Pancreas (tissue), 10 donors: Measurements from ENCODE around the gene GNA12. TPM values are rescaled to one million over a fixed set of nuclear protein-coding genes. Genes with fewer than 3 reads are reported as not detected.

ENCODE experiments used
- ATAC-seq, 4 donors: fragments of 200-7000 bp; cut with Tn5 transposase; one replicate each; pipeline versions ENCODE4 v1.8.0 to v1.9.1; 2020; ENCODE audit warnings: mild to moderate bottlenecking in 4 of 4, moderate library complexity in 4 of 4
- DNase-seq, 6 donors: peaks; one replicate each; pipeline ENCODE4 v3.0.0-alpha.2; 2020
- FAIRE-seq: peaks from 2 replicates; lab custom pipeline; 2012; peaks lifted over from hg19 to GRCh38; lab: Jason Lieb, UNC
- H3K27ac ChIP-seq, 4 donors: fragments of 200-600 bp; sonication (generic); 1 replicate in 3 of 4; 2 replicates in 1 of 4; pipeline versions ENCODE4 v1.5.0 to v1.8.0; 2020
- H3K27me3 ChIP-seq, 4 donors: fragments of 200-600 bp; one replicate each; pipeline ENCODE4 v1.8.0; 2021
- H3K36me3 ChIP-seq, 3 donors: fragments of 200-600 bp; sonication (generic) in 1 of 3; one replicate each; pipeline versions ENCODE4 v1.5.0 to v1.8.0; 2020 to 2021
- H3K4me1 ChIP-seq, 3 donors: fragments of 200-600 bp; one replicate each; pipeline ENCODE4 v1.8.0; 2021
- H3K4me3 ChIP-seq, 4 donors: fragments of 200-600 bp; sonication (generic) in 2 of 4; one replicate each; pipeline versions ENCODE4 v1.5.0 to v1.8.0; 2020 to 2021
- H3K9me3 ChIP-seq, 4 donors: fragments of 200-600 bp; one replicate each; pipeline ENCODE4 v1.8.0; 2021
- CTCF ChIP-seq, 4 donors: fragments of 200-600 bp; sonication (generic) in 3 of 4; IDR thresholded peaks; one replicate each; pipeline versions ENCODE4 v1.5.0 to v1.8.0; 2021; ENCODE audit warnings: antibody characterized with exemption in 4 of 4
- WGBS, 2 donors: extraction: QIAGEN DNeasy Blood & Tissue Kit; methylation state at CpG; one replicate each; pipeline ENCODE4 v1.1.7; 2013; 5-methylcytosine and 5-hydroxymethylcytosine counted together
- intact Hi-C, 3 donors: fragments of 100-400 bp; cut with DNase I; formaldehyde crosslinking; loops; one replicate each; pipeline versions ENCODE4 v1.11.1 to v1.14.2; 2022
- polyA plus RNA-seq, 2 donors: library from polyadenylated mRNA; stranded (reverse); fragments of 200-250 nt; gene quantifications; one replicate each; pipeline ENCODE4 v1.2.3, GENCODE V29; 2013
- total RNA-seq, 6 donors: library from RNA; stranded (reverse); fragmentation: NEBNext Ultra II Directional in 4 of 6; extraction: Animal tissue kit (Norgen Biotek cat#: 25700) in 4 of 6; gene quantifications; one replicate each; pipeline versions ENCODE4 v1.2.1 to v1.2.4, GENCODE V29; 2021 to 2023
- donor health status: healthy with polysubstance abuse.
- donor health status: DM: no; HTN: no; CAD: no; lungs with moderate emphysema.
- donor health status: DM: no; HTN: no; CAD: no.
- donor health status: control.
- donor health status: control.
- donor health status: Bipolar disorder and iron deficiency.
- donor health status: DM: yes; HTN: yes; CAD: no.
- donor health status: DM: no; HTN: no; CAD: no.
- donor health status: DM: no; HTN: no; CAD: no.
- donor health status: DM: yes; HTN: yes; CAD: no.

Gene GNA12
- total and polyA plus RNA-seq, 8 donors, result 7.5 to 23.0 (median 15.9) TPM

- intact Hi-C loops, result no loop called here
- no peak for FAIRE-seq
- TF ChIP-seq CTCF (IDR thresholded peaks at IDR 0.05), result no peak
- Histone ChIP-seq H3K4me1 (peaks cover 0 to 25% (median 10%) of the 10 kb centered on the region in 3 donors), H3K36me3 (no peaks in the 10 kb centered on the region), H3K4me3 (no peak overlapping the region), H3K27ac (no peak overlapping the region), H3K9me3 (no peaks in the 10 kb centered on the region), H3K27me3 (no peaks in the 10 kb centered on the region)
- 94 to 95% methylated on average over 12 of the region's 12 CpGs for WGBS, 2 donors
- no peak for ATAC-seq
- DNase-seq, result no peak
Measured at GRCh38 chr7:2818653-2819052, 25.5 kb downstream of the GNA12 start.

GRCh38 chr7:2818121-2818520 is 26.0 kb downstream of the GNA12 start:
- H3K9me3 ChIP-seq, result no peaks in the 10 kb centered on the region
- H3K4me1 ChIP-seq, result peaks cover 0 to 21% (median 10%) of the 10 kb centered on the region in 3 donors
- no peak overlapping the region for H3K27ac ChIP-seq
- TF ChIP-seq CTCF (IDR thresholded peaks at IDR 0.05), result no peak
- WGBS, 2 donors, result 86 to 88% methylated on average over 7 of the region's 7 CpGs
- FAIRE-seq (no peak), DNase-seq (no peak), ATAC-seq (no peak)
- H3K27me3 ChIP-seq, result no peaks in the 10 kb centered on the region
- H3K36me3 ChIP-seq, result no peaks in the 10 kb centered on the region
- no peak overlapping the region for H3K4me3 ChIP-seq
- intact Hi-C loops, result no loop called here

- ATAC-seq, result no peak
- H3K27ac ChIP-seq, result no peak overlapping the region
- no peaks in the 10 kb centered on the region for H3K27me3 ChIP-seq
- intact Hi-C loops, result no loop called here
- no peak for TF ChIP-seq CTCF (IDR thresholded peaks at IDR 0.05)
- H3K4me3 ChIP-seq, result no peak overlapping the region
- peaks cover 0 to 21% (median 10%) of the 10 kb centered on the region in 3 donors for H3K4me1 ChIP-seq
- DNase-seq, result no peak
- no peaks in the 10 kb centered on the region for H3K36me3 ChIP-seq
- WGBS, 2 donors, result 56 to 57% methylated on average over 3 of the region's 3 CpGs
- no peaks in the 10 kb centered on the region for H3K9me3 ChIP-seq
- no peak for FAIRE-seq
Measured at GRCh38 chr7:2817456-2817855, 26.7 kb downstream of the GNA12 start.

- no peak for TF ChIP-seq CTCF (IDR thresholded peaks at IDR 0.05)
- 90 to 91% methylated on average over 16 of the region's 16 CpGs for WGBS, 2 donors
Measured at GRCh38 chr7:2815875-2816245, 28.2 kb downstream of the GNA12 start.

GRCh38 chr7:2814946-2815874 is 28.9 kb downstream of the GNA12 start:
- Histone ChIP-seq H3K27ac (no peak overlapping the region), H3K4me3 (no peak overlapping the region), H3K27me3 (no peaks in the 10 kb centered on the region), H3K36me3 (no peaks in the 10 kb centered on the region), H3K9me3 (no peaks in the 10 kb centered on the region), H3K4me1 (peaks cover 0 to 6% (median 0%) of the 10 kb centered on the region in 3 donors)
- DNase-seq, result no peak
- intact Hi-C loops, result no loop called here
- 93 to 94% methylated on average over 31 of the region's 31 CpGs for WGBS, 2 donors
- TF ChIP-seq CTCF (IDR thresholded peaks at IDR 0.05), result no peak
- no peak for ATAC-seq
- no peak for FAIRE-seq

More at GRCh38 chr7:2815875-2816245, 28.2 kb downstream of the GNA12 start:
- intact Hi-C loops, result no loop called here
- FAIRE-seq, result no peak
- Histone ChIP-seq H3K4me1 (peaks cover 0 to 12% (median 0%) of the 10 kb centered on the region in 3 donors), H3K4me3 (no peak overlapping the region), H3K9me3 (no peaks in the 10 kb centered on the region), H3K27ac (no peak overlapping the region), H3K27me3 (no peaks in the 10 kb centered on the region), H3K36me3 (no peaks in the 10 kb centered on the region)
- no peak for ATAC-seq
- DNase-seq, result no peak
